Measurements from ENCODE around the gene IGFBP2. TPM values are rescaled to one million over a fixed set of nuclear protein-coding genes. Genes with fewer than 3 reads are reported as not detected.

Gene IGFBP2
- polyA plus RNA-seq, 1 donor (not counting 4 experiments of a cell fraction or from before 2014, with no cell fraction given) = 10.2 TPM

- Histone ChIP-seq H3K9ac (ENCODE audit: control insufficient read depth, extremely low read depth, insufficient read depth, low read length) (no peak overlapping the region), H3K9me1 (ENCODE audit: control insufficient read depth, extremely low read depth, insufficient read depth, low read length) (peaks cover 3% of the 10 kb centered on the region), H3K27me3 (ENCODE audit: control insufficient read depth, extremely low read depth, insufficient read depth, low read length) (peaks cover 3% of the 10 kb centered on the region), H4K20me1 (ENCODE audit: control insufficient read depth, extremely low read depth, insufficient read depth, low read length) (no peaks in the 10 kb centered on the region), H3K4me2 (ENCODE audit: control insufficient read depth, extremely low read depth, insufficient read depth, low read depth, low read length) (no peak overlapping the region), H3K4me1 (ENCODE audit: control insufficient read depth, extremely low read depth, insufficient read depth, low read length) (peaks cover 29% of the 10 kb centered on the region), H2AFZ (ENCODE audit: control insufficient read depth, low read length) (no peak overlapping the region), H3K4me3 (ENCODE audit: control insufficient read depth in 2 of 3, extremely low read depth in 1 of 3, insufficient read depth in 2 of 3, low read depth in 1 of 3, low read length in 3 of 3) (no peak overlapping the region), H3K36me3 (ENCODE audit: control insufficient read depth in 2 of 2, extremely low read depth in 1 of 2, insufficient read depth in 2 of 2, low read length in 2 of 2) (no peaks in the 10 kb centered on the region), H3K27ac (ENCODE audit: control insufficient read depth, insufficient read depth, low read length) (no peak overlapping the region), H3K79me2 (ENCODE audit: control insufficient read depth, insufficient read depth, low read length) (no peaks in the 10 kb centered on the region), H3K9me3 (ENCODE audit: control insufficient read depth, low read depth, low read length) (no peaks in the 10 kb centered on the region)
- TF ChIP-seq, protein P1, sequence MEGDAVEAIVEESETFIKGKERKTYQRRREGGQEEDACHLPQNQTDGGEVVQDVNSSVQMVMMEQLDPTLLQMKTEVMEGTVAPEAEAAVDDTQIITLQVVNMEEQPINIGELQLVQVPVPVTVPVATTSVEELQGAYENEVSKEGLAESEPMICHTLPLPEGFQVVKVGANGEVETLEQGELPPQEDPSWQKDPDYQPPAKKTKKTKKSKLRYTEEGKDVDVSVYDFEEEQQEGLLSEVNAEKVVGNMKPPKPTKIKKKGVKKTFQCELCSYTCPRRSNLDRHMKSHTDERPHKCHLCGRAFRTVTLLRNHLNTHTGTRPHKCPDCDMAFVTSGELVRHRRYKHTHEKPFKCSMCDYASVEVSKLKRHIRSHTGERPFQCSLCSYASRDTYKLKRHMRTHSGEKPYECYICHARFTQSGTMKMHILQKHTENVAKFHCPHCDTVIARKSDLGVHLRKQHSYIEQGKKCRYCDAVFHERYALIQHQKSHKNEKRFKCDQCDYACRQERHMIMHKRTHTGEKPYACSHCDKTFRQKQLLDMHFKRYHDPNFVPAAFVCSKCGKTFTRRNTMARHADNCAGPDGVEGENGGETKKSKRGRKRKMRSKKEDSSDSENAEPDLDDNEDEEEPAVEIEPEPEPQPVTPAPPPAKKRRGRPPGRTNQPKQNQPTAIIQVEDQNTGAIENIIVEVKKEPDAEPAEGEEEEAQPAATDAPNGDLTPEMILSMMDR (optimal IDR thresholded peaks at IDR 0.05 in 1 of 3, IDR thresholded peaks at IDR 0.05 in 1 of 3, conservative IDR thresholded peaks at IDR 0.05 in 1 of 3; ENCODE audit: extremely low read depth in 1 of 3, insufficient read depth in 2 of 3, low read length in 3 of 3) = no peak
- TF ChIP-seq EZH2 (IDR thresholded peaks at IDR 0.05; ENCODE audit: low read length) = no peak
- DNase-seq (ENCODE audit: low read depth, low spot score) = no peak
- no peak for FAIRE-seq
- dilution Hi-C loops (cut with MboI; ENCODE audit: extremely low pct_ligation_motif_present, low sequenced_read_pairs) = no loop called here
Measured at GRCh38 chr2:216660496-216660895, 27.3 kb downstream of the IGFBP2 start.

GRCh38 chr2:216661051-216661450 lies 27.8 kb downstream of the IGFBP2 start:
- Histone ChIP-seq H3K36me3 (ENCODE audit: control insufficient read depth in 2 of 2, extremely low read depth in 1 of 2, insufficient read depth in 2 of 2, low read length in 2 of 2) (no peaks in the 10 kb centered on the region), H3K79me2 (ENCODE audit: control insufficient read depth, insufficient read depth, low read length) (no peaks in the 10 kb centered on the region), H3K4me1 (ENCODE audit: control insufficient read depth, extremely low read depth, insufficient read depth, low read length) (peaks cover 35% of the 10 kb centered on the region), H3K27me3 (ENCODE audit: control insufficient read depth, extremely low read depth, insufficient read depth, low read length) (peaks cover 3% of the 10 kb centered on the region), H3K9ac (ENCODE audit: control insufficient read depth, extremely low read depth, insufficient read depth, low read length) (no peak overlapping the region), H3K9me1 (ENCODE audit: control insufficient read depth, extremely low read depth, insufficient read depth, low read length) (peaks cover 4% of the 10 kb centered on the region), H3K4me2 (ENCODE audit: control insufficient read depth, extremely low read depth, insufficient read depth, low read depth, low read length) (no peak overlapping the region), H4K20me1 (ENCODE audit: control insufficient read depth, extremely low read depth, insufficient read depth, low read length) (no peaks in the 10 kb centered on the region), H3K4me3 (ENCODE audit: control insufficient read depth in 2 of 3, extremely low read depth in 1 of 3, insufficient read depth in 2 of 3, low read depth in 1 of 3, low read length in 3 of 3) (no peak overlapping the region), H3K9me3 (ENCODE audit: control insufficient read depth, low read depth, low read length) (no peaks in the 10 kb centered on the region), H3K27ac (ENCODE audit: control insufficient read depth, insufficient read depth, low read length) (no peak overlapping the region), H2AFZ (ENCODE audit: control insufficient read depth, low read length) (no peak overlapping the region)
- TF ChIP-seq, protein P1 (optimal IDR thresholded peaks at IDR 0.05 in 1 of 3, IDR thresholded peaks at IDR 0.05 in 1 of 3, conservative IDR thresholded peaks at IDR 0.05 in 1 of 3; ENCODE audit: extremely low read depth in 1 of 3, insufficient read depth in 2 of 3, low read length in 3 of 3) = no peak
- no peak for TF ChIP-seq EZH2 (IDR thresholded peaks at IDR 0.05; ENCODE audit: low read length)
- FAIRE-seq = no peak
- dilution Hi-C loops (cut with MboI; ENCODE audit: extremely low pct_ligation_motif_present, low sequenced_read_pairs) = no loop called here
- no peak for DNase-seq (ENCODE audit: low read depth, low spot score)

Measured in keratinocyte (primary cell).